SK-N-MC (cell line): ENCODE data around the gene NFIB.
A peak's percentile ranks its signal among the peaks of the same experiment; 100 is the strongest.

Experiments
- DNase-seq: peaks from one replicate; pipeline ENCODE4 v3.0.0-alpha.2; 2011; ENCODE audit warnings: low read depth, low spot score
- H3K27ac ChIP-seq: fragments of 200-600 bp; sonication (generic); 2 replicates; pipeline ENCODE4 v1.5.1; 2016; ENCODE audit warnings: mixed run types
- H3K36me3 ChIP-seq: fragments of 200-600 bp; sonication (generic); 2 replicates; pipeline ENCODE4 v1.6.1; 2017; ENCODE audit warnings: antibody characterized with exemption, low read length, mixed read lengths; ENCODE audit not compliant: insufficient read depth
- H3K4me3 ChIP-seq: fragments of 200-600 bp; sonication (generic); 2 replicates; pipeline ENCODE4 v1.5.1; 2016
- H3K9ac ChIP-seq: fragments of 200-600 bp; sonication (generic); 2 replicates; pipeline ENCODE4 v1.8.0; 2017; ENCODE audit warnings: mixed run types, mixed read lengths; ENCODE audit not compliant: insufficient read length
- H3K9me3 ChIP-seq: fragments of 200-600 bp; sonication (generic); 2 replicates; pipeline ENCODE4 v1.6.1; 2017; ENCODE audit warnings: low read depth, mild to moderate bottlenecking, antibody characterized with exemption, low read length, moderate library complexity, mixed read lengths
- EZH2 ChIP-seq: fragments of 200-600 bp; sonication (generic); IDR thresholded peaks from one replicate; pipeline ENCODE4 v1.6.1; 2017; ENCODE audit warnings: antibody characterized with exemption
- FOXP2 ChIP-seq: optimal IDR thresholded peaks from 2 replicates; pipeline ENCODE3; 2011; ENCODE audit warnings: mild to moderate bottlenecking, moderate library complexity; ENCODE audit not compliant: insufficient read depth; ENCODE audit errors: extremely low read length, control extremely low read depth
- POLR2AphosphoS5 ChIP-seq: IDR thresholded peaks from 2 replicates; pipeline ENCODE4 v1.6.1; 2012; ENCODE audit warnings: mild to moderate bottlenecking, low read depth, low read length, borderline replicate concordance

The NFIB gene

GRCh38 chr9:14313951-14314423 lies at the start of gene NFIB:
Gene NFIB (minus strand): TSS chr9:14314141. CDS start chr9:14313511, 630 bp downstream.
- no peaks in the 10 kb centered on the region for H3K36me3 ChIP-seq
- no peak for DNase-seq
- no peaks in the 10 kb centered on the region for H3K9me3 ChIP-seq
- H3K9ac ChIP-seq: peak within 1 kb of the TSS; percentile 98
- H3K4me3 ChIP-seq: peak within 1 kb of the TSS; percentile 100
- TF ChIP-seq FOXP2 (no peak), EZH2 (no peak), POLR2AphosphoS5 (no peak)
- H3K27ac ChIP-seq: peak within 1 kb of the TSS; percentile 97

GRCh38 chr9:14362175-14362574 lies 48.2 kb upstream of the NFIB start:
- Histone ChIP-seq H3K36me3 (no peaks in the 10 kb centered on the region), H3K27ac (no peak overlapping the region), H3K4me3 (no peak overlapping the region), H3K9ac (no peak overlapping the region), H3K9me3 (no peaks in the 10 kb centered on the region)
- no peak for TF ChIP-seq FOXP2
- TF ChIP-seq POLR2AphosphoS5: no peak
- TF ChIP-seq EZH2: no peak
- no peak for DNase-seq

GRCh38 chr9:14361074-14361473 lies 47.1 kb upstream of the NFIB start:
- H3K36me3 ChIP-seq: no peaks in the 10 kb centered on the region
- no peak overlapping the region for H3K27ac ChIP-seq
- no peaks in the 10 kb centered on the region for H3K9me3 ChIP-seq
- no peak for TF ChIP-seq EZH2
- TF ChIP-seq FOXP2: no peak
- TF ChIP-seq POLR2AphosphoS5: no peak
- no peak overlapping the region for H3K4me3 ChIP-seq
- no peak for DNase-seq
- H3K9ac ChIP-seq: no peak overlapping the region

- Histone ChIP-seq H3K9ac (no peak overlapping the region), H3K36me3 (no peaks in the 10 kb centered on the region), H3K27ac (no peak overlapping the region), H3K9me3 (no peaks in the 10 kb centered on the region), H3K4me3 (no peak overlapping the region)
- DNase-seq: no peak
- TF ChIP-seq EZH2 (no peak), FOXP2 (no peak), POLR2AphosphoS5 (no peak)
Observed at GRCh38 chr9:14358523-14358922, 44.6 kb upstream of the NFIB start.

GRCh38 chr9:14356351-14357265 lies 42.7 kb upstream of the NFIB start:
- H3K9ac ChIP-seq: no peak overlapping the region
- H3K4me3 ChIP-seq: no peak overlapping the region
- H3K36me3 ChIP-seq: no peaks in the 10 kb centered on the region
- TF ChIP-seq EZH2 (no peak), FOXP2 (no peak), POLR2AphosphoS5 (no peak)
- H3K9me3 ChIP-seq: no peaks in the 10 kb centered on the region
- no peak overlapping the region for H3K27ac ChIP-seq
- no peak for DNase-seq

GRCh38 chr9:14354201-14354600 lies 40.3 kb upstream of the NFIB start:
- Histone ChIP-seq H3K9me3 (no peaks in the 10 kb centered on the region), H3K4me3 (no peak overlapping the region), H3K9ac (peak overlapping the region; percentile 34), H3K36me3 (no peaks in the 10 kb centered on the region), H3K27ac (no peak overlapping the region)
- DNase-seq: no peak
- no peak for TF ChIP-seq EZH2
- TF ChIP-seq FOXP2: no peak
- TF ChIP-seq POLR2AphosphoS5: no peak

GRCh38 chr9:14353222-14354056 lies 39.5 kb upstream of the NFIB start:
- no peaks in the 10 kb centered on the region for H3K9me3 ChIP-seq
- no peak overlapping the region for H3K27ac ChIP-seq
- no peak for TF ChIP-seq POLR2AphosphoS5
- TF ChIP-seq FOXP2: peak; percentile 50
- TF ChIP-seq EZH2: no peak
- peak overlapping the region; percentile 41 for H3K4me3 ChIP-seq
- H3K9ac ChIP-seq: no peak overlapping the region
- no peaks in the 10 kb centered on the region for H3K36me3 ChIP-seq
- DNase-seq: no peak

GRCh38 chr9:14352503-14352902 lies 38.6 kb upstream of the NFIB start:
- Histone ChIP-seq H3K36me3 (no peaks in the 10 kb centered on the region), H3K9me3 (no peaks in the 10 kb centered on the region), H3K27ac (no peak overlapping the region), H3K4me3 (no peak overlapping the region), H3K9ac (no peak overlapping the region)
- TF ChIP-seq POLR2AphosphoS5 (no peak), FOXP2 (no peak), EZH2 (no peak)
- DNase-seq: no peak
